Adrenal gland (tissue), 5 donors: ENCODE measurements around the gene IQCE.

ENCODE experiments used
- CTCF ChIP-seq, 6 experiments: fragments of 450-650 bp in 4 of 6; fragments of 200-600 bp in 2 of 6; sonication (generic) in 1 of 6; IDR thresholded peaks; 1 replicate in 5 of 6; 2 replicates in 1 of 6; pipeline versions ENCODE4 v1.5.1 to v1.8.0; 2016 to 2021; ENCODE audit warnings: antibody characterized with exemption in 6 of 6, mild to moderate bottlenecking in 2 of 6, moderate library complexity in 1 of 6
- POLR2A ChIP-seq, 2 donors: fragments of 450-650 bp; IDR thresholded peaks; one replicate each; pipeline ENCODE4 v1.6.1; 2017; ENCODE audit warnings: antibody characterized with exemption in 2 of 2, mild to moderate bottlenecking in 2 of 2, moderate library complexity in 1 of 2
- donor health status: DM: no; HTN: no; CAD: no.

DNA sequence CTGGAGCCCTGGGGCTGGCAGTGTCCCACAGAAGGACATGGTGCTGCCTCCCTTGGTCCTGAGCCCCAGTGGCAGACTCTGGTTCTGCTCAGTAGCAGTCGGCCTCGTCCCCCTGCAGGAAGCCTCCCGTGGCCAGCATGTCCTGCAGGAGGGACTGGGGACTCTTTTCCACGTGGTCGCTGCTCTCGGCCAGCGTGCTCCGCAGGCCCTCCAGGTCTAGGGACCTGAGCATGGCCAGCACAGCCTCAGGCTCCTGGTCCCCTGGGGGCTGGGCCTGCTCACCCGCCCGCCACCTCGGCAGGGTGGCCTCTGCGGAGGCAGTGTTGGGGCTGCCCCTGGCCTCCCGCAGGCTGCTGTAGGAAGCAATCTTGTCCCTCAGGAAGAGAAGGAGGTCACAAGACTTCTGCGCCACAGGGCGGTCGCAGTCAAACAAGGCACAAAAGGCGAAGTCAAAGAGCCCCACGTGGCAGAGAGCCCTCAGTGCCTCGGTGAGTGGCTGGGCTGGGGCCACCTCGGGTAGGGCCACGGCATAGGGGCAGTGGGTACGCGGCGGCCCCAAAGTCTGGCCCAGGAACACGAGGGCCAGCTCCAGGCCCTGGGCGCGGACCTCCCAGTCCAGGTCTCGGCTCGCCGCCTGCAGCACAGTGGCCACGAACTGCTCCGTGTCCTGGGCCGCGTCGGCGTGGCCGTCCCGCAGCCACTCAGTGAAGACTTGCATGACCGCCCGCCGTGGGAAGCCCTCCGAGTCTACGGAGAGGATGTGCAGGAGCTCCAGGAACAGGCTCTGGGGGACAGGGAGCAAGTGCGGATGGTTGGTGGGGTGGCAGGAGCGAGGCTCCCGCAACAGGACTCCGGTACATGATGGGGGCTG is 20.6 kb upstream of the IQCE start:
- TF ChIP-seq CTCF (IDR thresholded peaks at IDR 0.05) (no peak), POLR2A (IDR thresholded peaks at IDR 0.05) (no peak)
